Left ventricle myocardium inferior (tissue), 1 donor: ENCODE results near the gene UGT1A9. TPM values are rescaled to one million over a fixed set of nuclear protein-coding genes. Genes with fewer than 3 reads are reported as not detected.
"Not testable (repeated sequence)": the region's sequence is repeated elsewhere in the genome, so short reads cannot be mapped to it uniquely, and the experiment has no call there.

ENCODE experiments used
- DNase-seq: peaks from one replicate; pipeline ENCODE4 v3.0.0-alpha.2; 2020
- H3K27ac ChIP-seq: fragments of 200-600 bp; replicated peaks from 2 replicates; pipeline ENCODE4 v1.8.0; 2021
- H3K27me3 ChIP-seq: fragments of 200-600 bp; 2 replicates; pipeline ENCODE4 v1.8.0; 2021; ENCODE audit warnings: low read depth
- H3K36me3 ChIP-seq: fragments of 200-600 bp; 2 replicates; pipeline ENCODE4 v1.8.0; 2021
- H3K4me1 ChIP-seq: fragments of 200-600 bp; 2 replicates; pipeline ENCODE4 v1.8.0; 2021
- H3K4me3 ChIP-seq: fragments of 200-600 bp; 2 replicates; pipeline ENCODE4 v1.8.0; 2021; ENCODE audit warnings: mild to moderate bottlenecking, moderate library complexity
- H3K9me3 ChIP-seq: fragments of 200-600 bp; replicated peaks from 2 replicates; pipeline ENCODE4 v1.8.0; 2021
- CTCF ChIP-seq: fragments of 200-600 bp; IDR thresholded peaks from 2 replicates; pipeline ENCODE4 v1.8.0; 2021; ENCODE audit warnings: antibody characterized with exemption, mild to moderate bottlenecking, borderline replicate concordance
- intact Hi-C: fragments of 100-400 bp; cut with micrococcal nuclease; formaldehyde crosslinking; loops from one replicate; pipeline ENCODE4 v1.11.0; 2022
- total RNA-seq: library from RNA; stranded (reverse); fragmentation: NEBNext Ultra II Directional; extraction: Animal tissue kit (Norgen Biotek cat#: 25700); gene quantifications from one replicate; pipeline ENCODE4 v1.2.1, GENCODE V29; 2021
- donor health status: DM: no; HTN: yes; CAD: no; lungs with severe emphysema.

Gene UGT1A9
- total RNA-seq, 1 donor from 2014 or later = not detected

- peaks cover 78% of the 10 kb centered on the region for H3K27me3 ChIP-seq
- no peak within 1 kb of the TSS for H3K27ac ChIP-seq
- DNase-seq = no peak
- no peak for TF ChIP-seq CTCF
- no peaks in the 10 kb centered on the region for H3K4me1 ChIP-seq
- intact Hi-C loops = no loop called here
- no peaks in the 10 kb centered on the region for H3K9me3 ChIP-seq
- no peak within 1 kb of the TSS for H3K4me3 ChIP-seq
- H3K36me3 ChIP-seq = no peaks in the 10 kb centered on the region
Observed at GRCh38 chr2:233712611-233713261, 41.0 kb downstream of the UGT1A9 start, which contains the start of gene UGT1A5. Gene UGT1A5, plus strand, starts transcription at chr2:233712907. Its CDS starts 85 bp downstream, at chr2:233712992.

GRCh38 chr2:233713262-233713615, 41.5 kb downstream of the UGT1A9 start:
- no peaks in the 10 kb centered on the region for H3K4me1 ChIP-seq
- no peak for TF ChIP-seq CTCF
- DNase-seq = no peak
- H3K27me3 ChIP-seq = peaks cover 84% of the 10 kb centered on the region
- intact Hi-C loops = no loop called here
- no peaks in the 10 kb centered on the region for H3K9me3 ChIP-seq
- no peak overlapping the region for H3K27ac ChIP-seq
- no peaks in the 10 kb centered on the region for H3K36me3 ChIP-seq
- H3K4me3 ChIP-seq = no peak overlapping the region

GRCh38 chr2:233714121-233714520, 42.4 kb downstream of the UGT1A9 start:
- Histone ChIP-seq H3K27ac (no peak overlapping the region), H3K4me1 (no peaks in the 10 kb centered on the region), H3K4me3 (no peak overlapping the region), H3K9me3 (no peaks in the 10 kb centered on the region), H3K36me3 (no peaks in the 10 kb centered on the region), H3K27me3 (peaks cover 83% of the 10 kb centered on the region)
- no peak for TF ChIP-seq CTCF
- intact Hi-C loops = no loop called here
- no peak for DNase-seq

- no peak within 1 kb of the TSS for H3K27ac ChIP-seq
- peaks cover 61% of the 10 kb centered on the region for H3K27me3 ChIP-seq
- H3K9me3 ChIP-seq = no peaks in the 10 kb centered on the region
- no peaks in the 10 kb centered on the region for H3K36me3 ChIP-seq
- no peaks in the 10 kb centered on the region for H3K4me1 ChIP-seq
- no peak for DNase-seq
- intact Hi-C loops = no loop called here
- no peak for TF ChIP-seq CTCF
- no peak within 1 kb of the TSS for H3K4me3 ChIP-seq
Observed at GRCh38 chr2:233718552-233718951, 46.9 kb downstream of the UGT1A9 start, which contains the start of gene UGT1A4. Gene UGT1A4, plus strand, starts transcription at chr2:233718736. Its CDS starts 85 bp downstream, at chr2:233718821.

GRCh38 chr2:233728723-233729301, 57.1 kb downstream of the UGT1A9 start, which contains the start of gene UGT1A3:
Gene UGT1A3, plus strand, starts transcription at chr2:233729042. Its CDS starts 85 bp downstream, at chr2:233729127.
- no peak for TF ChIP-seq CTCF
- H3K9me3 ChIP-seq = no peaks in the 10 kb centered on the region
- peaks cover 33% of the 10 kb centered on the region for H3K27me3 ChIP-seq
- intact Hi-C loops = no loop called here
- no peaks in the 10 kb centered on the region for H3K4me1 ChIP-seq
- H3K27ac ChIP-seq = no peak within 1 kb of the TSS
- no peaks in the 10 kb centered on the region for H3K36me3 ChIP-seq
- no peak for DNase-seq
- H3K4me3 ChIP-seq = no peak within 1 kb of the TSS

- H3K4me3 ChIP-seq, H3K36me3 ChIP-seq, intact Hi-C loops, H3K9me3 ChIP-seq, DNase-seq, H3K27ac ChIP-seq, H3K4me1 ChIP-seq: not testable (repeated sequence)
- peaks cover 48% of the 10 kb centered on the region for H3K27me3 ChIP-seq
Observed at GRCh38 chr2:233736868-233737653, 65.4 kb downstream of the UGT1A9 start.
